Ascending aorta (tissue), 2 donors: Measurements from ENCODE around the gene FBXW12. TPM values are rescaled to one million over a fixed set of nuclear protein-coding genes. Genes with fewer than 3 reads are reported as not detected.

Experiments used
- DNase-seq, 2 donors: peaks; one replicate each; pipeline ENCODE4 v3.0.0-alpha.2; 2019; ENCODE audit warnings: low spot score in 2 of 2
- H3K27ac ChIP-seq, 2 donors: fragments of 200-600 bp; sonication (generic); one replicate each; pipeline ENCODE4 v1.5.1; 2016 to 2017; ENCODE audit warnings: mild to moderate bottlenecking in 1 of 2
- H3K27me3 ChIP-seq: fragments of 200-600 bp; sonication (generic); one replicate; pipeline ENCODE4 v1.5.1; 2017
- H3K36me3 ChIP-seq, 2 donors: fragments of 200-600 bp; sonication (generic); one replicate each; pipeline ENCODE4 v1.5.1; 2016
- H3K4me1 ChIP-seq, 2 donors: fragments of 200-600 bp; sonication (generic); one replicate each; pipeline ENCODE4 v1.5.1; 2016 to 2017; ENCODE audit warnings: mild to moderate bottlenecking in 1 of 2
- H3K4me3 ChIP-seq, 2 donors: fragments of 200-600 bp; sonication (generic); one replicate each; pipeline ENCODE4 v1.5.1; 2016 to 2017; ENCODE audit warnings: mild to moderate bottlenecking in 1 of 2
- H3K9me3 ChIP-seq, 2 donors: fragments of 200-600 bp; sonication (generic); one replicate each; pipeline ENCODE4 v1.5.1; 2016
- CTCF ChIP-seq, 3 experiments: fragments of 200-600 bp in 2 of 3; fragments of 450-650 bp in 1 of 3; sonication (generic) in 2 of 3; IDR thresholded peaks; one replicate each; pipeline ENCODE4 v1.5.1; 2016 to 2019; ENCODE audit warnings: antibody characterized with exemption in 3 of 3, mild to moderate bottlenecking in 1 of 3, moderate library complexity in 1 of 3
- intact Hi-C: fragments of 100-400 bp; cut with DNase I; formaldehyde crosslinking; loops from one replicate; pipeline ENCODE4 v1.15.1; 2023
- total RNA-seq: library from RNA; depleted of rRNA; stranded (reverse); fragments of >200 nt; gene quantifications from one replicate; pipeline ENCODE4 v1.1.0, GENCODE V29; 2016

Gene FBXW12
- total RNA-seq, 1 donor from 2014 or later: not detected

DNA sequence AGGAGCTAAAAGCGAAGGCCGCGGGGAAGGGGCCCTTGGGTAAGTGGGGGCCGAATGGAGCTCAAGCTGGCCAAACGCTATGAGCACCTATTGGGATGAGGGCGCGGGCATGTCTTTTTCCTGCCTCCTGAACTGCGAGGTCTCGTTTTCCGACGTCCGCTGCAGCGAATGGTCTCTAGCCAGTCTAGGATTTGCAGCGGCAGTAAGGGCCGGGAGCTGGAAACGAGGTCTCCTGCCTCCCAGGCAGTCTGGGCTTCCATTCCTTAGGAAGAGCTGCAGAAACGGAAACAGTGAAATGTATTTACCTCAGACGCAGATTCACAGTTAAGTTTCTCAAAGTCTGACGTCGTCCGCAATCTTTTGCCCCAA is 68.6 kb downstream of the FBXW12 start:
- intact Hi-C loops: no loop called here
- TF ChIP-seq CTCF (IDR thresholded peaks at IDR 0.05): no peak
- Histone ChIP-seq H3K9me3 (no peaks in the 10 kb centered on the region), H3K27ac (peak overlapping the region; percentile 95), H3K27me3 (no peaks in the 10 kb centered on the region), H3K36me3 (peaks cover 20 to 27% of the 10 kb centered on the region in 2 donors), H3K4me3 (peak overlapping the region; percentile 81 to 89), H3K4me1 (peaks cover 6 to 19% of the 10 kb centered on the region in 2 donors)
- DNase-seq: no peak

- Histone ChIP-seq H3K36me3 (peaks cover 20 to 27% of the 10 kb centered on the region in 2 donors), H3K9me3 (no peaks in the 10 kb centered on the region), H3K27me3 (no peaks in the 10 kb centered on the region), H3K27ac (no peak overlapping the region), H3K4me3 (peak overlapping the region in 1 of 2 donors; percentile 89), H3K4me1 (peaks cover 6 to 24% of the 10 kb centered on the region in 2 donors)
- DNase-seq: no peak
- intact Hi-C loops: no loop called here
- no peak for TF ChIP-seq CTCF (IDR thresholded peaks at IDR 0.05)
Measured at GRCh38 chr3:48441940-48442339, 69.9 kb downstream of the FBXW12 start.

Other genes starting within 250 kb of the FBXW12 start
- not detected for gene CDC25A, start 183.8 kb upstream of the FBXW12 start, total RNA-seq
- gene CAMP, start 148.7 kb upstream of the FBXW12 start, total RNA-seq: not detected
- 3.7 TPM for gene ZNF589, start 131.1 kb upstream of the FBXW12 start, total RNA-seq
- gene NME6, start 70.9 kb upstream of the FBXW12 start, total RNA-seq: 11.0 TPM
- not detected for gene SPINK8, start 38.6 kb upstream of the FBXW12 start, total RNA-seq
- gene PLXNB1, start 57.9 kb downstream of the FBXW12 start, total RNA-seq: 160 TPM
- gene CCDC51, start 67.9 kb downstream of the FBXW12 start, total RNA-seq: 19.3 TPM
- gene TMA7, start 68.0 kb downstream of the FBXW12 start, total RNA-seq: 142 TPM
- gene ATRIP, start 74.5 kb downstream of the FBXW12 start, total RNA-seq: 9.0 TPM
- 218 TPM for gene SHISA5, start 132.0 kb downstream of the FBXW12 start, total RNA-seq
- 3.7 TPM for gene PFKFB4, start 184.6 kb downstream of the FBXW12 start, total RNA-seq
- not detected for gene UCN2, start 191.6 kb downstream of the FBXW12 start, total RNA-seq
- 22.2 TPM for gene COL7A1, start 223.1 kb downstream of the FBXW12 start, total RNA-seq
- 193 TPM for gene UQCRC1, start 237.4 kb downstream of the FBXW12 start, total RNA-seq
- gene TMEM89, start 249.6 kb downstream of the FBXW12 start, total RNA-seq: not detected